NB4 (cell line): ENCODE results near the gene TBC1D9.

Source experiments
- CTCF ChIP-seq: IDR thresholded peaks from one replicate; pipeline ENCODE4 v1.5.1; 2012; ENCODE audit warnings: low read depth, low read length
- POLR2A ChIP-seq: IDR thresholded peaks from 2 replicates; pipeline ENCODE4 v1.6.1; 2011; ENCODE audit warnings: mild to moderate bottlenecking; ENCODE audit not compliant: insufficient read length; ENCODE audit errors: extremely low read depth

- TF ChIP-seq CTCF, result no peak
- no peak for TF ChIP-seq POLR2A
Observed at GRCh38 chr4:140688711-140689598, 67.2 kb downstream of the TBC1D9 start.
